Stimulated activated naive CD4-positive, alpha-beta T cell (primary cell): Measurements from ENCODE around the gene SIVA1.
"Not testable (repeated sequence)": the region's sequence is repeated elsewhere in the genome, so short reads cannot be mapped to it uniquely, and the experiment has no call there.

Experiments used
- DNase-seq, 6 experiments: peaks; one replicate each; lab custom pipeline; 2025; lab: John Stamatoyannopoulos, UW

SIVA1 gene

DNA sequence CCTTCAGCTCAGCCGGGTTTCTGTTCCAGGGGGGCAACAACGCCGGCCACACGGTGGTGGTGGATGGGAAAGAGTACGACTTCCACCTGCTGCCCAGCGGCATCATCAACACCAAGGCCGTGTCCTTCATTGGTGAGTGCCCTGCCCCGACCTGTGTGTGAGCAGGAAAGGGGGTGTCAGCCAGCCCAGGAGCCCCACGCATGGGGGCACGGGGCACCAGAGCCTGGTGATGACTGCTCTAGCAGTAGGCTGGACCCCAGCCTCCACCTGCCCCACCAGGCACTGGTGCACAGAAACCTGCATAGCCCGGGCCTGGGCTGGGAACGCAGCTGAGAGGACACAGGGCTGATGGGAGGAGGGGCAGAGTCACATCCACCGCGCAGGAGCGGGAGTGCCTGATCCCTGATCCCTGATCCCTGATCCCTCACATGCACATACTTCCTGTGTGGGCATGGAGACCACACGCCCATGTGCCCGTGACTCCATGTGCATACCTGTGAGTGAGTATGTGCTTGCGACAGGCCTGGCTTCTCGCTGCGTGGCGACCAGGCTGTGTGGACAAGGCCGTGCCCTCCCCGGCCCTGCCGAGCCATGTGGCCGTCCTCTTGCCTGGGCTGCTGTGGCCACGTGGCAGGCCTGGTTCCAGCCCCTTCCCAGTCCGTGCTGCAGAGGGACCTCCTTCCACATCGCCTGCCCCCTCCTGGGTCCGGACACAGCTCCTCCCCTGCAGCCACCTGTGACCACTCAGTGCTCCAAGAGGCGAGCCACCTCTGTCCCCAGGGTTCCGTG lies 17.8 kb upstream of the SIVA1 start:
- no peak for DNase-seq

DNA sequence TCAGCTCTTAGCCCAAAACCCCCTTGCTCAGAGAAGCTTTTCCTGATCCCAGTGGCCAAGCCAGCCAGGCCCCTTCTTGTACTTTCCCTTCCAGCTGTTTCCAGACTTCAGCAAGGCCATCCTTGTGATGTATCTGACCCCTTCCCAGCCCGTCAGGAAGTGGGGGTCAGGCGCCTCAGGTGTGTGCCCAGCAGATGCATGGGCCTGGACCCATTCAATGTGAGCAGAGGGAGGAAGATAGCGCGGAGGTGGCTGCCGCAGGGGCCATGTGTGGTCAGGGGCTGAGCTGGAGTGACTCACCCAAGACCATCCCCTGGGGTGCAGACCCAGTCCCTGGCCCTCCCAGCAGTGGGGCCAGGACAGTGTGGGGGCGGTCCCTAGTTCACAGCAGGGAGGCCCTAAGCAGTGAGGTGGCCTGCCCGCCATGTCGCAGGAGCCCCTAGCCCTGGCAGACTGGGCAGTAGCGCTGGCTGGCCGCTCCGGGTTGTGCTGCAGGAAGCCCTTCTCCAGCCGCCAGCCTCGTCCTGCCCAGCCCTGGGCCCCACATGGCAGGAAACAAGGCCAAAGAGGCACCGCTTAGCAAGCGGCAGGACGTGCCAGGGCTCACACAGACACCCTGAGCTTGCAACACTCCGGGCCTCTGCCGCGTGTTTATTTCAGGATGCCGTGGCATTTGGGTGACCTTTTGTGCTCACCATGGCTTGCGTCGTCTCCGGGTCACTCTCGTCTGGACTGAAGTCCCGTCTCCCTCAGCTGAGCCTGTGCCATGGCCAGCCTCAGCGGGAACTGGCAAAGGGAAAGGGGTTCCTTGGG lies 16.9 kb upstream of the SIVA1 start:
- no peak for DNase-seq

DNA sequence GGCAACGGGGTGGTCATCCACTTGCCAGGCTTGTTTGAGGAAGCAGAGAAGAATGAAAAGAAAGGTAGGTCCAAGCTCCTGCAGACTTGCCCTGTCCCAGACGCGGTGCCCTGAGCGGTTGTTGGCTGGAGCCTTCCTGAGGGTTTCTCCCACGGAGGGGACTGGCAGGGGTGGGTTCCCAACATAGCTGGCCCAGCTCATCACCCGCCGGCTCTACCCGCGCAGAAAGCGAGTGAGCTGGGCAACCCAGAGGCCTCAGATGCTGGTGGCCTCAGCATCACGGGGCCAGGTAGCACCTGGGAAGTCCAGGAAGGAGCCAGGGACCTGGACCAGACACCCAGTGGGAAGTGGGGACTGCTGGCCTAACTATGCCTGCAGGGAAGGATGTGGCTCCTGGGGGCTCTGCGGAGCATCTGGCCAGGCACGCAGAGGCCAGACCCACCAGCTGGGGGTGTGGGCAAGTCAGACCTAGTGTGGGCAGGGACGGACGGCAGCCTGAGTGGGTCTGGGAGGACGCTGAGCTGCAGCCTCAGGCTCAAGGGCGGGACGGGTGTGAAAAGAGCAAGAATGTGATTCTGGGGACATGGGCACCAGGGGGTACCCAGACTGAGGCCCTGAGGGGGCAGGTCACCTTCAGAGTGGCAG lies 14.4 kb upstream of the SIVA1 start:
- no peak for DNase-seq

DNA sequence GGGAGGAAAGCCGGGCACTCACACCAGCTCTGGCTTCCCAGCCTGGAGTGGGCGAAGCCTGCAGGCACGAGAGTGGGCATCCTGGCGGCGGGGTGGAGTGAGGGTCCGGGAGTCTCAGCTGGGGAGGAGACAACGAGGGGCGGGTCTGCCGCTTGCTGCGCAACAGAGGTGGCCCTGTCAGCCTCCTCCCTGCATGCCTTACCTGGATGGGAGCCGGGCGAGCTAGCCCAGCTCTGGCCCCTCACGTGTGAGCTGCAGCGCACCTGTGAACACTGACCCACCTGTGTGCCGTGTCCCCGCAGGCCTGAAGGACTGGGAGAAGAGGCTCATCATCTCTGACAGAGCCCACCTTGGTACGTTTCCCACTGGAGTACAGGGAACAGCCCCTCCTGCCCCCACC lies 13.9 kb upstream of the SIVA1 start:
- no peak for DNase-seq

DNA sequence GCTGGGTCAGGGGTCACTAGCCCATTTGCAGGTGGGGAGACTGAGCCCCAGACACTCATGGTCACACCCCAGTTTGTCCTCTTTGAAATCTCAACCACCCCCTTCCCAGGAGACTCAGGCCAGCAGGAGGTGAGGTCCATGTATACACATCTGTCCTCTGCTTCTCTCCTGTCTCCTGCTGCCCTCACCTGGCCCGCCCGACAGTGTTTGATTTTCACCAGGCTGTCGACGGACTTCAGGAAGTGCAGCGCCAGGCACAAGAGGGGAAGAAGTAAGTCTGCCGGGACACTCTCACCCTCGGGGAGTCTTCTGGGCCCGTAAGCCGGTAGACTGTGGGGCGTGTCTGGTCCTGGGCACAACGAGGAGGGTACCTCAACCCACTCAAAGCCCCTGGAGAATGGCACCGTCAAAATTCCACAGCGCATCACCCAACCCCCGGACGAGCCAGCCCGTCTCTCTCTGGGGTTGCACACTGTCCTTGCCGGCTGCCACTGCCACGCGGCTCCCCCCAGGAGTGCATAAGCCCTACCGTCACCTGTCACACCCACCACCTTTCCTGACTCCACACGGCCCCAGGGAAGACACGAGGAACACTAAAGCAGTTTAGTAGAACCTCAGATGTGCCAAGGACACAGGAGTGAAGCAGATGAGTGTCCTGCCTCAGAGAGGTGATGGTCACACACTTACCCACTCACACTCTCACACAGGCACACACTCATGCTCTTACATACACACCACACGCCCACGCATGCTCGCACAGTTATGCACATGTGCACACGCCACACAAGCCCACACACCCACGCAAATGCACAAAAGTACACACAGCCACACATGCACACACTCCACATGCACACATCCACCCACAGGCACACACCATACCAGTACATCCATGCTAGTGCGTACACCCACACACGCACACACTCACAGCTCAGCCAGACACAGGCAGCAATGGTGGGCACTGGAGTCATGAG lies 13.1 kb upstream of the SIVA1 start:
- DNase-seq = no peak

DNA sequence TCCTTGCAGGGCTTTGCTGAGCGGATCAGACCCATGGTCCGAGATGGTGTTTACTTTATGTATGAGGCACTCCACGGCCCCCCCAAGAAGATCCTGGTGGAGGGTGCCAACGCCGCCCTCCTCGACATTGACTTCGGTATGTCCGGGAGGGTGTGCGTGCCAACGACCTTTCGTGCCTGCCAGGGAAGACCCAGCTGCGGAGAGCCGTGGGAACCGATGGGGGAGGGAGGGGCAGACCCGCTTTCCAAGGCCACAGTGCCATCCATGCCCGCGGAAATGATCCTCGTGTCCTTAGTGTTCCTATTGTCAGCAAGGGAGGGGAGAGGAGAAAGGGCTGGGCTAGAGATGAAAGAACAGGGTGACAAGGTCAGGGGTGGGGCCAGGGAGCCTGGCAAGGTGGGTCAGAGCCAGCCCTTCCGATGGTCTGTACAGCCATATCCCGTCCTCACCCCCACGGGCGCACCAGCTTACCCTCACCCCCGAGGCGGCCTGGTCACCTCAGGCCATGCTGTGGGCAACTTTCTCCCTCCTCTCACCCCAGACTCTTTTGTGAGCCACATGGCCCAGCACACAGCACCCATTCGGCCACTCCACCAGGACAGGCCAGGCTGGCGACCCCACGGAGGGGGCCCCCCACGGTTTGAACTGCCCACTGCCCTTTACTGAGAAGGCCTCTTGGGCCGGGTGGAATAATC lies 11.7 kb upstream of the SIVA1 start:
- no peak for DNase-seq

DNA sequence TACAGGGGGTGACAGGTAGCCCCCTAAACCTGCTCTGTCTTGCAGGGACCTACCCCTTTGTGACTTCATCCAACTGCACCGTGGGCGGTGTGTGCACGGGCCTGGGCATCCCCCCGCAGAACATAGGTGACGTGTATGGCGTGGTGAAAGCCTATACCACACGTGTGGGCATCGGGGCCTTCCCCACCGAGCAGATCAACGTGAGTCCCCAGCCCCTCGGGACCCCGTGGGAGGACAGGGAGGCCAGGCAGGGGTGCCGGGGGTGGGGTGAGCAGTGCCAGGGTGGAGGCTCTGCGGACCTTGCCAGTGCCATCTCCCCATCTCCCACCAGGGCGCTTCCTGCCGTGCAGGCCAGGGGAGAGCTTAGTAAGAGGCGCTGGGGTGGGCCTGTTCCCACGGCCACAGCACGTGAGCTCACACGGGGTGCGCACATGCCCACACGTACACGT lies 11.1 kb upstream of the SIVA1 start:
- DNase-seq = no peak

DNA sequence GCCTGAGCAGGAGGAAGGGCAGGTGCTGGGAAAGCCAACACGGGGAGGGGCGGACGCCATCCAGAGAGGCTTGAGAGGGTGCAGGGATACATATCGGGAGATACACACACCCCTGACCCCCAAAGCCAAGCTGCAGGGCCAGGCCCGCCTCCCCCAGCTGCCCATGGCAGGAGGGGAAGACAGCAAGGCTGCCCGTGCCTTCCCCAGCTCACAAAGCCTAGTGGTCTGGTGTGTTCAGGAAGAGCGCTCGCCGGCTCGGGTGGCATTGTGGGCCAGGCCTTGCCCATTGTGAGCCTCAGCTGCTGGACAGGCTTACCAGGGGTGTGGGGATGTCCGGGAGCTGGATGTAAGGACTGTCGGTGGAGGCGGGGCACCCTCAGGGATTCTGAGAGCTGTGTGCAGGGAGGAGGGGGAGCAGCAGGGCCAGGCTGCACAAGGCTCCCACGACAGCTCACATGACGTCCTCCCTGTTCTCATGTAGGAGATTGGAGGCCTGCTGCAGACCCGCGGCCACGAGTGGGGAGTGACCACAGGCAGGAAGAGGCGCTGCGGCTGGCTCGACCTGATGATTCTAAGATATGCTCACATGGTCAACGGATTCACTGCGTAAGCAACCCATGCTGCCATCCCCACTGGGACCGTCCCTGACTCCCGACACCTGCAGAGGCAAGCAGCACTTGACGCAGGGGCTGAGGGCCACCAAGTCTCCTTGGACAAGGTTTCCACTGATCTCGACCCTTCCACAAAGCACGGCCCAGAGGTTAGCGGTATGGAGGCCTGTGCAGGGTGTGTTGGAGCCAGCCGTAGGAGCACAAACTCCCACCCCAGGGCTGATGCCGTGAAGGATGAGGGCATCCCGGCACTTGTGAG lies 10.1 kb upstream of the SIVA1 start:
- DNase-seq = no peak

DNA sequence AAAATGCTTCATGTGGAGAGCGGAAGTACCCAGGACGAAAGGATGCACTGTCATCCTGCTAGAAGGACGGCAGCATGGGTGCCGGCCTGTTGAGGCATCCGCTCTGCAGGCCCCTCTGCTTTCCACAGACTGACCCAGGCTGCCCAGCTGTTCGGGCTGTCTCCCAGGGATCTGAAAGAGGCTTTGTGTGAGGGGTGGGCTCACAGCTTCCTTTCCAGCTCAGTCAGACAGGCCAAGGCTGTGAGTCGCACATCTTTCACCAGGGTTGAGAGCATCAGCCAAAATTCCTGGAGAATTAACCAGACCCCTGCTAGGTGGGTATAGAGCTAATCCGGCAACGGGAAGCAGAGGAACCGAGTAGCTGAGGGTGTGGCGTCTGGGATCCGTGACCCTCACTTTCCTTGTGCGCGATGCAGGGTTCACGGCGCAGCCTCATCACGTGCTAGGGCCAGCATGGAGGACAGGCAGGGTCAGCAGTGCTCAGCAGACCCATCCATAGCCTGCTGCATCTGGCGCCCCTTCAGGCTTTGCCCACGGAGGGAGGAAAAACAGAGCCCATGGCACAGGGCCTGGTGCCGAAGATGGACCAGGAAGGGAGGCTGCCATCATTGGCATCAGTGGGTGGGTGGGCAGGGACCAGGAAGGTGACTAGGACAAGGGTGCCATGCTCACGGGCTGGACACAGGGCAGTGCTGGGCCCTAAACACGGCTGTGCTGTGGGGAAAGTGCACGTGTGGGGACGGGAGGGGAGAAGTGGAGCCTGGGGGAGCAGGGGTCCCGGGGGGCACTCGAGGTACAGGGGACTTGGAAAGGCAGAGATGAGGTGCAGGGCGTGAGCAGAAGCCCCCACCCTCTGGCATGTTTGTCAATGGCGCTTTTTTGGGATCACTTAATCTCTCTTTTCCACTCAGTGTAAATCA lies 9.2 kb upstream of the SIVA1 start:
- no peak for DNase-seq

DNA sequence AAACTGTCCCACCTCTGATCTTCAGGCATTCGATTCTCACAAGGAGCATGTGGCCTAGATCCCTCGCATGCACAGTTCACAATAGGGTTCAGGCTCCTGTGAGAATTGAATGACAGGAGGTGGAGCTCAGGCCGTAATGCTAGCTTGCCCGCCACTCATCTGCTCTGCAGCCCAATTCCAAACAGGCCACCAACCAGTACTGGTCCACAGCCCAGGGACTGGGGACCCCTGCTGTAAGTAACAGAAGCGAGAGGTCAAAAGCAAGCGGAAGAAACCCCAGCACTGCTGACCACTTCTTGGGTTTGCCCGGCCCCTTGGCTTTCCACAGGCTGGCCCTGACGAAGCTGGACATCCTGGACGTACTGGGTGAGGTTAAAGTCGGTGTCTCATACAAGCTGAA lies 8.5 kb upstream of the SIVA1 start:
- DNase-seq = no peak

DNA sequence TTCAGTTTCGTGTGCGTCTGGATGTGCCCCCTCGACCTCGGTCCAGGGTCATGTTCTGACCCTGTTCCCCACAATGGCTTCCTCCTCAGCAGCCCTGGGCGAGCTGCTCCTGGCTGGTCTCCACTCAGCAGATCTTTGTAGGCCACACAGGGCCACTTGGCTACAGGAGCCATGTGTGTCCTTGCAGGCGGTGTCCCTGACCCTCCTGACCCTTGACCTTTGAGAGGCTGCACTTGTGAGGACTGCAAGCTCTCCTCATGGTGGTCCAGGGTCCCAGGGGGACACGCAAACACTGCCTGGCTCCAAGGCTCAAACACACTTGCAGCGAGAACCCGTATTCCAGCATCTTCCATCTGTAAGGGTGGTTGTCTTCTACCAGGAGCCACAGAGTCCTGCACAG lies 7.5 kb upstream of the SIVA1 start:
- DNase-seq = no peak

DNA sequence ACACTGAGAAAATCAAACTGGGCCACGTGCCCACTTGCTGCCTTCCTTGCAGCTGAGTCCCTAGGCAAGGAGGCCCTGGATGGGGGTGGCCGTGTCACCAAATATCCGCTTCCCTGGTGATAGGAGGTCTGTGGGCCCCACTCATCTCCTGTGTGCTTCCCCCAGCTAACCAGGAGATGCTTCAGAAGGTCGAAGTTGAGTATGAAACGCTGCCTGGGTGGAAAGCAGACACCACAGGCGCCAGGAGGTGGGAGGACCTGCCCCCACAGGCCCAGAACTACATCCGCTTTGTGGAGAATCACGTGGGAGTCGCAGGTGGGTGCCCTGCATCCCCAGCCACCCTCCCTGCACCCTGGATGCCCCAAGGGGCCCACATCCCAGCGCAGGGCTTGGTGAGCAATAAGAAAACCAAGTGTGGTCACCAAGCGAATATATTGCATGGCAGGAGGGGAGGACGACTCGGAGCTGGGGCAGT lies 6.8 kb upstream of the SIVA1 start:
- DNase-seq = no peak

DNA sequence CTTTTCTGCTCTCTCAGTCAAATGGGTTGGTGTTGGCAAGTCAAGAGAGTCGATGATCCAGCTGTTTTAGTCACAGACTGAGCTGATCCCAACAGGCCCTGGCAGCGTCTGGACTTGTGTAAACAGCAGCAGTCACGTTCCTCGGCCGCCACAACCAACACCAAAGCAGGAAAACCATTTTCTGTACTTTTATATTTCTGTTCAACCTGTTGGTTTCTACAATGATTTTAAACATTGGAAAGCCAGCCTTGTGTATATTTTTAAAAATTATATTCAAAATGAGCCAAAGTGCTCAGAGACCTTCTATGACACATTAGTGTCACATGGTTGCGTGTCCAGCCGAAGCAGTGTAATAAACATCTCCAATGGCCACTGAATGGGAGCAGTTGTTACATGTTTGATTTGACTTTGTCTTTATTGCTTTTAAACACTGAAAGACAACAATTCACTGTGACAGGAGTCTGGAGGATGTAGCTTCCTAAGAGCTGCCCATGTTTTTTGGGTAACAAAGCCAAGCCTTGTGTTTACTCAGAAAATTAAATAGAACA lies 5.9 kb upstream of the SIVA1 start:
- DNase-seq = no peak

DNA sequence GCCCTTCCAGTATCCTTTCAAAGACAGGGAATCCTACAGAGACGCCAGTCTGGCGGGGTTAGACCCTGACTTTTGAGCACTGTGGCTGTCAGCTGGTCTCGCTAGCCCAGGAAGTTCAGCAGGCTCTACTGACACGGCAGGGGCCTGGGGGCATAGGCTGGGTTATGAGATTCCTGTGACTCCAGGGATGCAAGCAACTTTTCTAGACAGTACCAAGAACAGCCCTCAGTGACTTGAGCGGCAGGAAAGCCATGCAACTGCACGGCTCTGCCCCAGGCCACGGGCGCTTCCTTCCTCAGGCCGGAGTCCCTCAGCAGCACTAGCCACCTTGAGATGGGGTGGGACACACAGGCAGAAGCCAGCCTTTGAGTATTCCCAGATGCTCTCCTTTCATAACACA lies 5.1 kb upstream of the SIVA1 start:
- no peak for DNase-seq

DNA sequence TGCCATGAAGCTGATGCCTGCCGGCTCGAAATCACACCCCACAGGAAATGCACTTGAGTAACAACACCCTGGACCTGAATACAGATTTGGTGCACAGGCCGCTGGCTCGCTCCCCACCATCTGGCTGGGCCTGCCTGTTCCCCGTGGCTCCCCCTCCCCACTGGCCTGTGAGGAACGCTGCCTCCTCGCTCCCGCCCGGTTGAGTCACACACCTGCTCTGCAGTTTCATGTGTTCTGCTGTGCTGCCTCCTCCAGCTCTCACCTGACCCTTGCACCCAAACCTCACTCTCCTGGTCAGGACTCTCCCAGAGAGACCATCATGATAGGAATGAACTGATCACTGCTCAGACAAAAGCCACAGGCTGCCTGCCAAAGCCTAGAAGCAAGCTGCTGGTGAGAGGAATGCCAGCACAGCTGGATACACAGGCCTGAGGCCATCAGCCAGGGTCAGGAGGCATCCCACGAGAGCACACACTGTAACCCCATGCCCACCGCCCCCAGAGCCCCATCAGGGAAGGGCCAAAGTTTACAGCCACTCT lies 3.8 kb upstream of the SIVA1 start:
- DNase-seq = no peak

DNA sequence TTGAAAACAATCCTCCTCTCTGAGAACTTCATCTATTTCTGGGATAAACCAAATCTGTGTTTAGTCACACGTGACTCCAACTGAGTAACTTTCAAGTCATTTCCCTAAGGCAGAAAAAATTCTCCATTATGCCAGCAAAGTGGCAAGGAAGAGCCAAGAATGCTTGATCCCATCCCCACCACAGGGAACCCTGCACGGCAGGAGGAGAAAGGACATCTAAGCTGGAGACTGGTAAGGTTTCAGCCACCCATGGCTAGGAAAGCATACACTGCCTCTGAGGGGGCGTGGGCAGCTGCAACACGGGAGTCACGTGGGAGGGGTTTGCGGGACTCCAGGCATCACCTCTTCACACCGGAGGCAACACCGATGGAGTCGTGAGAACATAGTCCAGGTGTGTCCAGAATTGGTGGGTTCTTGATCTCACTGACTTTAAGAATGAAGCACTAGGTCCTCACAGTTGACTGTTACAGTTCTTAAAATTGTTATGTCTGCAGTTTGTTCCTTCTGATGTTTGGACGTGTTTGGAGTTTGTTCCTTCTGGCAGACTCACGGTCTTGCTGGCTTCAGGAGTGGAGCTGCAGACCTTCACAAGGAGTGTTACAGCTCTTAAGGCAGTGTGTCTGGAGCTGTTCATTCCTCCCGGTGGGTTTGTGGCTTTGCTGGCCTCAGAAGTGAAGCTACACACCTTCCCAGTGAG lies 2.7 kb upstream of the SIVA1 start:
- no peak for DNase-seq

DNA sequence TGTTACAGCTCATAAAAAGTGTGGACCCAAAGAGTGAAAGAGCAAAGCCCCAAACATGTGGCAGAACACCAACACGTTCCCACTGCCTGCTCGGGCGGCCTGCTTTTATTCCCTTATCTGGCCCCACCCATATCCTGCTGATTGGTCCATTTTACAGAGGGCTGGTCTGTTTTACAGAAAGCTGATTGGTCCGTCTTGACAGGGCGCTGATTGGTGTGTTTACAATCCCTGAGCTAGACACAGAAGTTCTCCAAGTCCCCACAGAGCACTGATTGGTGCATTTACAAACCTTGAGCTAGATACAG lies 2.2 kb upstream of the SIVA1 start:
- not testable (repeated sequence) for DNase-seq
